Psoas muscle (tissue), 8 donors: ENCODE measurements around the gene VILL. TPM values are rescaled to one million over a fixed set of nuclear protein-coding genes. Genes with fewer than 3 reads are reported as not detected.
A peak's percentile ranks its signal among the peaks of the same experiment; 100 is the strongest.

Source experiments
- ATAC-seq, 4 donors: fragments of 200-7000 bp; cut with Tn5 transposase; one replicate each; pipeline ENCODE4 v1.9.1; 2020; ENCODE audit warnings: moderate library complexity in 3 of 4, mild to moderate bottlenecking in 2 of 4
- DNase-seq, 2 donors: peaks; one replicate each; pipeline ENCODE4 v3.0.0-alpha.2; 2020
- H3K27ac ChIP-seq: fragments of 200-600 bp; one replicate; pipeline ENCODE4 v1.8.0; 2022
- H3K27me3 ChIP-seq, 3 donors: fragments of 200-600 bp in 1 of 3; one replicate each; pipeline versions ENCODE4 v1.6.1 to v1.8.0; 2013 to 2022; ENCODE audit warnings: low read length in 2 of 3, mild to moderate bottlenecking in 2 of 3, moderate library complexity in 1 of 3; ENCODE audit not compliant: insufficient read depth in 3 of 3
- H3K36me3 ChIP-seq, 2 donors: fragments of 200-600 bp in 1 of 2; one replicate each; pipeline versions ENCODE4 v1.6.1 to v1.8.0; 2013 to 2022; ENCODE audit warnings: low read depth in 1 of 2, mild to moderate bottlenecking in 1 of 2, moderate library complexity in 1 of 2; ENCODE audit not compliant: insufficient read depth in 1 of 2
- H3K4me1 ChIP-seq: fragments of 200-600 bp; one replicate; pipeline ENCODE4 v1.8.0; 2022
- H3K4me3 ChIP-seq: fragments of 200-600 bp; one replicate; pipeline ENCODE4 v1.8.0; 2022; ENCODE audit warnings: mild to moderate bottlenecking
- H3K9me3 ChIP-seq: fragments of 200-600 bp; one replicate; pipeline ENCODE4 v1.8.0; 2022
- WGBS, 3 donors: extraction: QIAGEN DNeasy Blood & Tissue Kit; methylation state at CpG; one replicate each; pipeline versions ENCODE4 v1.1.6 to v1.1.7; 2013; 5-methylcytosine and 5-hydroxymethylcytosine counted together
- intact Hi-C, 2 donors: fragments of 100-400 bp; cut with DNase I; formaldehyde crosslinking; loops; one replicate each; pipeline versions ENCODE4 v1.11.0 to v1.14.2; 2022
- polyA plus RNA-seq, 3 donors: library from polyadenylated mRNA; stranded (reverse); fragments of 200-250 nt; gene quantifications; one replicate each; pipeline ENCODE4 v1.2.3, GENCODE V29; 2013
- total RNA-seq, 4 donors: library from RNA; stranded (reverse); fragmentation: NEBNext Ultra II Directional in 2 of 4; extraction: Animal tissue kit (Norgen Biotek cat#: 25700) in 2 of 4; gene quantifications; one replicate each; pipeline versions ENCODE4 v1.2.1 to v1.2.4, GENCODE V29; 2021 to 2023
- TF ChIP-seq, protein P1 (sequence below): fragments of 200-600 bp; IDR thresholded peaks from one replicate; pipeline ENCODE4 v1.8.0; 2022; ENCODE audit warnings: antibody characterized with exemption
- donor health status: healthy with polysubstance abuse.
- donor health status: DM: no; HTN: no; CAD: no; lungs with moderate emphysema.
- donor health status: Bipolar disorder and iron deficiency.
- donor health status: healthy.
- donor health status: DM: yes; HTN: yes; CAD: no.
- donor health status: DM: no; HTN: no; CAD: no.
- donor health status: DM: no; HTN: no; CAD: no.
- donor health status: DM: yes; HTN: yes; CAD: no.

VILL gene
- total and polyA plus RNA-seq, 7 donors = 0.65 to 2.1 (median 0.92) TPM

GRCh38 chr3:37991109-37991508, 523 bp downstream of the VILL start:
- no peak for DNase-seq
- Histone ChIP-seq H3K27me3 (no peaks in the 10 kb centered on the region), H3K4me3 (no peak overlapping the region), H3K9me3 (no peaks in the 10 kb centered on the region), H3K27ac (no peak overlapping the region), H3K4me1 (no peaks in the 10 kb centered on the region), H3K36me3 (no peaks in the 10 kb centered on the region)
- TF ChIP-seq, protein P1, sequence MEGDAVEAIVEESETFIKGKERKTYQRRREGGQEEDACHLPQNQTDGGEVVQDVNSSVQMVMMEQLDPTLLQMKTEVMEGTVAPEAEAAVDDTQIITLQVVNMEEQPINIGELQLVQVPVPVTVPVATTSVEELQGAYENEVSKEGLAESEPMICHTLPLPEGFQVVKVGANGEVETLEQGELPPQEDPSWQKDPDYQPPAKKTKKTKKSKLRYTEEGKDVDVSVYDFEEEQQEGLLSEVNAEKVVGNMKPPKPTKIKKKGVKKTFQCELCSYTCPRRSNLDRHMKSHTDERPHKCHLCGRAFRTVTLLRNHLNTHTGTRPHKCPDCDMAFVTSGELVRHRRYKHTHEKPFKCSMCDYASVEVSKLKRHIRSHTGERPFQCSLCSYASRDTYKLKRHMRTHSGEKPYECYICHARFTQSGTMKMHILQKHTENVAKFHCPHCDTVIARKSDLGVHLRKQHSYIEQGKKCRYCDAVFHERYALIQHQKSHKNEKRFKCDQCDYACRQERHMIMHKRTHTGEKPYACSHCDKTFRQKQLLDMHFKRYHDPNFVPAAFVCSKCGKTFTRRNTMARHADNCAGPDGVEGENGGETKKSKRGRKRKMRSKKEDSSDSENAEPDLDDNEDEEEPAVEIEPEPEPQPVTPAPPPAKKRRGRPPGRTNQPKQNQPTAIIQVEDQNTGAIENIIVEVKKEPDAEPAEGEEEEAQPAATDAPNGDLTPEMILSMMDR = no peak
- 54 to 70% (median 63%) methylated on average over 6 of the region's 6 CpGs for WGBS, 3 donors
- intact Hi-C loops = no loop called here
- no peak for ATAC-seq

GRCh38 chr3:37991823-37992222, 1.2 kb downstream of the VILL start:
- Histone ChIP-seq H3K36me3 (no peaks in the 10 kb centered on the region), H3K4me3 (no peak overlapping the region), H3K27me3 (no peaks in the 10 kb centered on the region), H3K27ac (no peak overlapping the region), H3K9me3 (no peaks in the 10 kb centered on the region), H3K4me1 (no peaks in the 10 kb centered on the region)
- no peak for ATAC-seq
- DNase-seq = no peak
- intact Hi-C loops = no loop called here
- 82 to 95% (median 82%) methylated on average over 7 of the region's 7 CpGs for WGBS, 3 donors
- TF ChIP-seq, protein P1 = no peak

DNA sequence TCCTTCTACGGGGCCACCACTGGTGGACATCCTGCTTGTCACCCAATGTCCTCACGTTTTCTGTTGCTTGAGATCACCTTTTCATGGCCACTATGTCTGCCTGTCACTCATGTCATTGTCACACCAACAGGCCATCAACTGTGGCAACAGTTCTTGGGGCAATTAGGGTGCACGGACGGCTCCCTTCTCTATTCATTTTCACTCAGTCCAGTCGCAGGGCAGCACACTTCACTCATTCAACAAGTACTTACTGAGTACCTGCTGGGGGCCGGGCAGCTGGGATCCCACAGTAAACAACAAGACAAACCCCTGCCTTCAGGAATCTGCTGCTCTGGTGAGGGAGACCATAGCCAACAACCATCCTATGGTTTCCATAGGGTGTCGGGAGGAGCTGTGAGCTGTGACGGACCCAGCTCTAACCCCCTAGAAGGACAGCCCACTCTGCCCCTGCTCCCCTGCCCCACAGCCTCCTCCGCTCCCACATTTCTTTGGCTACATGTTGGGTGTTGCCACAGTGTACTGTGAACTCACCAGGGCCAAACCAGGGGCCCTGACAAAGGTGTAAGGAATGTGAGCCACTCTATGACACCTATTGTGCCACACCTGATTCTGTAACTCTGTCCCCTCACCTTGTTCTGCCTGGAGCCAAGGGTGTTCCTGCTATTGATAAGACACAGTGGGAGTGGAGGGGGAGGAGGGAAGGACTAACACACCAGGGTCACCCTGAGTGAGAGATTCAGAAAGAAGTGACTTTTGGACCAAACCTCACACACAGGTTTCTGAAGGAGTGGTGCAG, 1.9 kb downstream of the VILL start:
- Histone ChIP-seq H3K27me3 (no peaks in the 10 kb centered on the region), H3K4me1 (no peaks in the 10 kb centered on the region), H3K36me3 (no peaks in the 10 kb centered on the region), H3K9me3 (no peaks in the 10 kb centered on the region), H3K27ac (no peak overlapping the region), H3K4me3 (no peak overlapping the region)
- DNase-seq (no peak), ATAC-seq (no peak)
- WGBS, 3 donors = 90 to 94% (median 91%) methylated on average over 9 of the region's 9 CpGs
- TF ChIP-seq, protein P1 = no peak
- intact Hi-C loops = no loop called here

DNA sequence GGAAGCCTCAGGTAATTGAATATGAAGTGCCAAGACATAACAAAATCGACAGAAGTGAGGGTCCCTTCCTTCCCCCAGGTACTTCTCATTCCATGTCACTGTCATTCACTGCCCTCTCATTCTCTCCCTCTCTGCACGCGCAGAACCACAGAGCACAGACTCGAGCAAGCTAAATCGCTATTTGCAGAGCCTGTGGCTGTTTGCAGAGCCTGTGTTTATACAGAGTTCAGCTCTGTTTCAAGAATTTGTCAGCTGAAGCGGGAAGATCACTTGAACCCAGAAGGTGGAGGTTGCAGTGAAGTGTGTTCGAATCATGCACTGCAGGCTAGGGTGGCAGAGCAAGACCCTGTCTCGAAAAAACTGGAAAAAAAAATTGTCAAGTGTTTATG, 2.5 kb downstream of the VILL start:
- H3K27me3 ChIP-seq = no peaks in the 10 kb centered on the region
- H3K9me3 ChIP-seq = no peaks in the 10 kb centered on the region
- WGBS, 3 donors = 88 to 95% (median 93%) methylated on average over 8 of the region's 8 CpGs
- intact Hi-C loops = no loop called here
- H3K27ac ChIP-seq = no peak overlapping the region
- no peaks in the 10 kb centered on the region for H3K36me3 ChIP-seq
- no peaks in the 10 kb centered on the region for H3K4me1 ChIP-seq
- no peak overlapping the region for H3K4me3 ChIP-seq
- TF ChIP-seq, protein P1 = no peak
- no peak for DNase-seq
- no peak for ATAC-seq

DNA sequence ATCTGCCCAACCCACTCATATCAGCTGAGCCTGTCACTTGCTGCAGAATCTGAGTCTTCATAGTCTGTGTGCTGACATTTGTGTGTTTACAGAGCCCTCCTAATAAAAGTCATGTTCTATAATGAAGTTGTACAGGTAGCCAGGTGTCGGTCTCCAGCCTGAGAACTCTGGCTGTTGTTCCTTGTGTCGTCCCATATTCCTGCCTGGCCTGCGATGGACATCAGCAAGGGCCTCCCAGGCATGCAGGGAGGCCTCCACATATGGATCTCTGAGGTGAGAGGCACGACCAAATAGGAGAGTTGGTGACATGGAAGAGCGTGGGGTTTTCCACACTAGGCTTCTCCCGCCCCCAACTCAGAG, 2.9 kb downstream of the VILL start:
- H3K9me3 ChIP-seq = no peaks in the 10 kb centered on the region
- 57 to 66% (median 61%) methylated on average over 6 of the region's 6 CpGs for WGBS, 3 donors
- H3K27me3 ChIP-seq = no peaks in the 10 kb centered on the region
- no peak for DNase-seq
- H3K4me1 ChIP-seq = no peaks in the 10 kb centered on the region
- H3K27ac ChIP-seq = peak overlapping the region; percentile 67
- no peaks in the 10 kb centered on the region for H3K36me3 ChIP-seq
- H3K4me3 ChIP-seq = peak overlapping the region; percentile 71
- TF ChIP-seq, protein P1 = no peak
- ATAC-seq = no peak
- intact Hi-C loops = no loop called here
